ENCODE measurements around the gene SNX20. TPM values are rescaled to one million over a fixed set of nuclear protein-coding genes. Genes with fewer than 3 reads are reported as not detected.
A peak's percentile ranks its signal among the peaks of the same experiment; 100 is the strongest.

Gene SNX20
- total and polyA plus RNA-seq, 2 donors from 2014 or later: 0.67 to 6.2 TPM

DNA sequence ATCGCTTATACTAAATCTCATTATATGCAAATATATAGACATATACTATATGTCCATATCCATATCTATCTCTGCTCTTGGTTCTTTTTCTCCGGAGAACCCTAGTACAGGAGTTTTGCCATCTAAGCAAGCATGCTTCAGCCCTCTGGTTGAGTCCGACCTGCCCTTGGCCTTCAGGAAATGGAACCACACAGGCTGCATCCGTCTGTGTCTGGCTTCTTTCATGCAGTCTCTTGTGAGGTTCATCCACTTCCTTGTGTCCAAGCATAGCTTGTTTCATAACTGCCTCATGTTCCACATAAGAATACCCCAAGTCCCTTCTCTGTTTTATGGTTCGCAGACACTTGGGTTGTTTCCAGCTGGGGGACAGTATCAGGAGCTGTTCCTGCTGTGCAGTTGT, 16.8 kb downstream of the SNX20 start:
- FAIRE-seq (no peak), DNase-seq (peak in 1 of 5 donors; percentile 35)
- no peak overlapping the region for H3K4me3 ChIP-seq (ENCODE audit: low read length in 3 of 3)
- TF ChIP-seq, protein P1, sequence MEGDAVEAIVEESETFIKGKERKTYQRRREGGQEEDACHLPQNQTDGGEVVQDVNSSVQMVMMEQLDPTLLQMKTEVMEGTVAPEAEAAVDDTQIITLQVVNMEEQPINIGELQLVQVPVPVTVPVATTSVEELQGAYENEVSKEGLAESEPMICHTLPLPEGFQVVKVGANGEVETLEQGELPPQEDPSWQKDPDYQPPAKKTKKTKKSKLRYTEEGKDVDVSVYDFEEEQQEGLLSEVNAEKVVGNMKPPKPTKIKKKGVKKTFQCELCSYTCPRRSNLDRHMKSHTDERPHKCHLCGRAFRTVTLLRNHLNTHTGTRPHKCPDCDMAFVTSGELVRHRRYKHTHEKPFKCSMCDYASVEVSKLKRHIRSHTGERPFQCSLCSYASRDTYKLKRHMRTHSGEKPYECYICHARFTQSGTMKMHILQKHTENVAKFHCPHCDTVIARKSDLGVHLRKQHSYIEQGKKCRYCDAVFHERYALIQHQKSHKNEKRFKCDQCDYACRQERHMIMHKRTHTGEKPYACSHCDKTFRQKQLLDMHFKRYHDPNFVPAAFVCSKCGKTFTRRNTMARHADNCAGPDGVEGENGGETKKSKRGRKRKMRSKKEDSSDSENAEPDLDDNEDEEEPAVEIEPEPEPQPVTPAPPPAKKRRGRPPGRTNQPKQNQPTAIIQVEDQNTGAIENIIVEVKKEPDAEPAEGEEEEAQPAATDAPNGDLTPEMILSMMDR (IDR thresholded peaks at IDR 0.05; ENCODE audit: borderline replicate concordance, extremely low read depth, insufficient read depth): no peak
- peaks cover 0 to 4% (median 0%) of the 10 kb centered on the region in 3 donors for H3K4me1 ChIP-seq (ENCODE audit: control insufficient read depth in 2 of 3, insufficient read depth in 2 of 3, low read depth in 1 of 3, low read length in 3 of 3)
- intact Hi-C loops (cut with DNase I): no loop called here
- no peaks in the 10 kb centered on the region for H3K36me3 ChIP-seq (ENCODE audit: control insufficient read depth in 2 of 3, insufficient read depth in 3 of 3, low read length in 3 of 3)
- H3K27ac ChIP-seq (ENCODE audit: low read depth in 2 of 2, low read length in 2 of 2): no peak overlapping the region
- peaks cover 0 to 6% (median 0%) of the 10 kb centered on the region in 3 donors for H3K9me3 ChIP-seq (ENCODE audit: control insufficient read depth in 2 of 3, insufficient read depth in 1 of 3, low read length in 3 of 3)
- no peaks in the 10 kb centered on the region for H3K27me3 ChIP-seq (ENCODE audit: control insufficient read depth, insufficient read depth, low read length)
- no peak overlapping the region for H3K9ac ChIP-seq (ENCODE audit: low read length in 3 of 3)

DNA sequence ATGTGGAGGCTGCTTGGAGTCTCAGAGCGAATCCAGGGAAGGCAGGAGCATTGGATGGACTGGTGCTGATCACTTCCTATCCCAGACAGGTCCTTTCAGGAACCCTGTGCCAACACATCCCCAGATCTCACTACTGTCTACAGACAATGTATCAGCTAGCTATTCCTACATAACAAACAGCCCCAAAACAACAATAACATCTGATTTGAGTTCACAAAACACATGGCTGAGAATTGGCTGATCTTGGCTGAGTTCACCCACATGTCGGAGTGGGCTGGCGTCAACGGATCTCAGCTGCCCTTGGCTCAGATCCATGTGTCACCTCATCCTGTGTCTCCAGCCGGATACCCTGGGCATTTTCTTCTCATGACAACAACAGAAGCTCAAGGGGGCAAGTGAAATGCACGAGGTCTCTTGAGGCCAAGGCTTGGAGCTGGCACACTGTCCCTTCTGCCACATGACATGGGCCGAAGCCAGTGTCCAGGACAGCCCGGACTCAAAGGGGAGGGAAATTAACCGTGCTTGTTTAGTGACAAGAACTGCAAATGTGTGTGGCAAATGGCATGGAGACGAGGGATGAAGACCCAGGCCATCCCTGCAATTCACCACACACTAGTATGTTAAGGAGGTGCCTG, 18.7 kb downstream of the SNX20 start:
- Histone ChIP-seq H3K27ac (ENCODE audit: low read depth in 2 of 2, low read length in 2 of 2) (no peak overlapping the region), H3K9me3 (ENCODE audit: control insufficient read depth in 2 of 3, insufficient read depth in 1 of 3, low read length in 3 of 3) (peaks cover 0 to 6% (median 0%) of the 10 kb centered on the region in 3 donors), H3K27me3 (ENCODE audit: control insufficient read depth, insufficient read depth, low read length) (no peaks in the 10 kb centered on the region), H3K9ac (ENCODE audit: low read length in 3 of 3) (no peak overlapping the region), H3K4me1 (ENCODE audit: control insufficient read depth in 2 of 3, insufficient read depth in 2 of 3, low read depth in 1 of 3, low read length in 3 of 3) (no peaks in the 10 kb centered on the region), H3K4me3 (ENCODE audit: low read length in 3 of 3) (no peak overlapping the region), H3K36me3 (ENCODE audit: control insufficient read depth in 2 of 3, insufficient read depth in 3 of 3, low read length in 3 of 3) (no peaks in the 10 kb centered on the region)
- no peak for DNase-seq
- TF ChIP-seq, protein P1 (IDR thresholded peaks at IDR 0.05; ENCODE audit: borderline replicate concordance, extremely low read depth, insufficient read depth): no peak
- intact Hi-C loops (cut with DNase I): no loop called here
- no peak for FAIRE-seq

DNA sequence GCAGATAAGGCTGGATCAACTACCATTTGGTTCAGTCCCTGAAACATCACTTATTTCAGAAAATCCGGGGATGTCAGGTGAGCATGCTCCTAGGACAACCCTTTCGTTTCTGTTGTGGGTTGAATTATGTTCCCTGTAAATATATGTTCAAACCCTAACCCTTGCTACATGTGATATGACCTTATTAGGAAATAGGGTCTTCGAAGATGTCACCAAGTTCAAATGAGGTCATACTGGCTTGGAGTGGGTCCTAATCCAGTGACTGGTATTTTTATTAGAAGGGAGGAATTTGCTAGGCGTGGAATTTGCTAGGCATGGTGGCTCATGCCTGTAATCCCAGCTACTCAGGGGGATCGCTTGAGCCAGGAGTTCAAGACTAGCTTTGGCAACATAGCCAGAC, 21.3 kb downstream of the SNX20 start:
- no peak overlapping the region for H3K27ac ChIP-seq (ENCODE audit: low read depth in 2 of 2, low read length in 2 of 2)
- FAIRE-seq (no peak), DNase-seq (peak in 1 of 5 donors; percentile 7)
- no peak overlapping the region for H3K9ac ChIP-seq (ENCODE audit: low read length in 3 of 3)
- intact Hi-C loops (cut with DNase I): no loop called here
- H3K9me3 ChIP-seq (ENCODE audit: control insufficient read depth in 2 of 3, insufficient read depth in 1 of 3, low read length in 3 of 3): peaks cover 0 to 6% (median 0%) of the 10 kb centered on the region in 3 donors
- no peaks in the 10 kb centered on the region for H3K4me1 ChIP-seq (ENCODE audit: control insufficient read depth in 2 of 3, insufficient read depth in 2 of 3, low read depth in 1 of 3, low read length in 3 of 3)
- no peaks in the 10 kb centered on the region for H3K27me3 ChIP-seq (ENCODE audit: control insufficient read depth, insufficient read depth, low read length)
- H3K4me3 ChIP-seq (ENCODE audit: low read length in 3 of 3): no peak overlapping the region
- TF ChIP-seq, protein P1 (IDR thresholded peaks at IDR 0.05; ENCODE audit: borderline replicate concordance, extremely low read depth, insufficient read depth): no peak
- H3K36me3 ChIP-seq (ENCODE audit: control insufficient read depth in 2 of 3, insufficient read depth in 3 of 3, low read length in 3 of 3): no peaks in the 10 kb centered on the region
